ENCODE results near the gene BEND7. TPM values are rescaled to one million over a fixed set of nuclear protein-coding genes. Genes with fewer than 3 reads are reported as not detected.

The BEND7 gene
- total and polyA plus RNA-seq, 2 donors (not counting 3 experiments of a cell fraction or from before 2014, with no cell fraction given): 7.3 to 31.7 TPM

- Histone ChIP-seq H3K9me3 (replicated peaks; ENCODE audit: control insufficient read depth, insufficient read depth, low read length) (no peaks in the 10 kb centered on the region), H3K4me2 (ENCODE audit: insufficient read depth, low read length) (no peak overlapping the region), H3K79me2 (ENCODE audit: control insufficient read depth, insufficient read depth, low read length) (no peaks in the 10 kb centered on the region), H2AFZ (ENCODE audit: low read depth, low read length) (no peak overlapping the region), H3K36me3 (ENCODE audit: control insufficient read depth in 2 of 2, extremely low read depth in 1 of 2, insufficient read depth in 2 of 2, low read length in 2 of 2) (no peaks in the 10 kb centered on the region), H3K27me3 (ENCODE audit: control insufficient read depth in 2 of 2, insufficient read depth in 2 of 2, low read length in 2 of 2) (peaks cover 2 to 12% of the 10 kb centered on the region in 2 experiments), H3K9me1 (replicated peaks; ENCODE audit: control insufficient read depth, extremely low read depth, insufficient read depth, low read length) (no peaks in the 10 kb centered on the region), H3K9ac (replicated peaks; ENCODE audit: extremely low read depth, insufficient read depth, low read length) (no peak overlapping the region), H4K20me1 (replicated peaks; ENCODE audit: control insufficient read depth, extremely low read depth, insufficient read depth, low read length) (no peaks in the 10 kb centered on the region), H3K27ac (ENCODE audit: insufficient read depth, low read depth, low read length) (no peak overlapping the region), H3K4me1 (ENCODE audit: control insufficient read depth, extremely low read depth, insufficient read depth, low read length) (no peaks in the 10 kb centered on the region), H3K4me3 (replicated peaks in 1 of 3; ENCODE audit: insufficient read depth in 1 of 3, low read depth in 1 of 3, low read length in 3 of 3) (no peak overlapping the region)
- no peak for DNase-seq (ENCODE audit: low read depth, low spot score)
- no TSS peak for BruUV-seq (replicated peaks)
- CTCF ChIA-PET: interaction anchor here (0.9 to 1.7 kb wide), 7 partner anchors 10 to 132 kb away, joined by 3 to 9 read pairs (median 4); no protein-coding TSS in a partner anchor
- intact Hi-C loops (cut with micrococcal nuclease) (no loop called here), dilution Hi-C loops (cut with MboI; ENCODE audit: extremely low pct_ligation_motif_present, low sequenced_read_pairs) (no loop called here)
- POLR2A ChIA-PET: no interaction called here
- TF ChIP-seq EZH2 (IDR thresholded peaks at IDR 0.05; ENCODE audit: borderline replicate concordance, low read depth, low read length, severe bottlenecking) (no peak), MAX (IDR thresholded peaks at IDR 0.05; ENCODE audit: insufficient read depth, insufficient read length) (no peak), FOS (IDR thresholded peaks at IDR 0.05; ENCODE audit: borderline replicate concordance, insufficient read depth, low read length) (no peak), MYC (IDR thresholded peaks at IDR 0.05; ENCODE audit: low read depth, low read length) (no peak), JUN (IDR thresholded peaks at IDR 0.05; ENCODE audit: borderline replicate concordance, insufficient read depth, insufficient read length, low read depth) (no peak), GATA2 (IDR thresholded peaks at IDR 0.05; ENCODE audit: insufficient read depth, insufficient read length, low read depth, low read length) (no peak), POLR2AphosphoS5 (IDR thresholded peaks at IDR 0.05; ENCODE audit: insufficient read depth, low read depth, low read length) (no peak), POLR2A (IDR thresholded peaks at IDR 0.05; ENCODE audit: low read depth, low read length) (no peak), CTCF (IDR thresholded peaks at IDR 0.05; ENCODE audit: extremely low read depth in 1 of 2, insufficient read depth in 1 of 2, low read depth in 1 of 2, low read length in 2 of 2) (no peak)
- FAIRE-seq: no peak
Observed at GRCh38 chr10:13404791-13405190, 124.0 kb downstream of the BEND7 start.
